ENCODE data around the gene PABPN1L. TPM values are rescaled to one million over a fixed set of nuclear protein-coding genes. Genes with fewer than 3 reads are reported as not detected.

The PABPN1L gene
- total and polyA plus RNA-seq, 2 of the 8 experiments (the other 6 are each of a cell fraction or from before 2014, with no cell fraction given), result not detected

GRCh38 chr16:88885693-88886280 is 19.3 kb upstream of the PABPN1L start:
- no peak overlapping the region for H3K4me3 ChIP-seq (ENCODE audit: extremely low read depth in 1 of 4, insufficient read depth in 2 of 4, low read depth in 3 of 4, low read length in 4 of 4)
- H3K56ac ChIP-seq (replicated peaks; ENCODE audit: insufficient read length, low read depth, low read length), result no peak overlapping the region
- no peaks in the 10 kb centered on the region; the same call in 1 of the 2 replicates for H3K79me1 ChIP-seq (ENCODE audit: low read depth, low read length)
- no peak overlapping the region for H2BK5ac ChIP-seq (ENCODE audit: low read depth, low read length)
- FAIRE-seq, result no peak
- no peak overlapping the region for H3K14ac ChIP-seq (ENCODE audit: insufficient read length)
- no peaks in the 10 kb centered on the region for H3K36me3 ChIP-seq (ENCODE audit: control insufficient read depth in 2 of 4, insufficient read depth in 4 of 4, low read length in 3 of 4)
- H3K18ac ChIP-seq (ENCODE audit: extremely low read depth, low read length), result no peak overlapping the region
- no peak overlapping the region for H3K4me2 ChIP-seq (ENCODE audit: insufficient read depth in 1 of 2, low read depth in 2 of 2, low read length in 2 of 2)
- H2BK120ac ChIP-seq (replicated peaks; ENCODE audit: low read depth, low read length), result no peak overlapping the region
- no peak overlapping the region for H4K5ac ChIP-seq (ENCODE audit: insufficient read length, low read depth, low read length)
- H3K27me3 ChIP-seq (replicated peaks in 1 of 4; ENCODE audit: control insufficient read depth in 3 of 4, extremely low read depth in 1 of 4, insufficient read depth in 3 of 4, low read length in 3 of 4), result peaks cover 0 to 5% (median 2%) of the 10 kb centered on the region in 4 experiments; a peak in 2 of 7 replicates
- TF ChIP-seq ATF3 (IDR thresholded peaks at IDR 0.05; ENCODE audit: insufficient read depth, low read depth, low read length) (no peak), CEBPB (IDR thresholded peaks at IDR 0.05; ENCODE audit: low read depth, low read length) (no peak), CBX5 (IDR thresholded peaks at IDR 0.05; ENCODE audit: low read depth, low read length) (no peak), RXRA (IDR thresholded peaks at IDR 0.05; ENCODE audit: insufficient read depth, low read depth, low read length) (no peak)
- no peak overlapping the region for H2BK12ac ChIP-seq (ENCODE audit: low read depth, low read length)
- H3K9ac ChIP-seq (replicated peaks in 1 of 4; ENCODE audit: extremely low read depth in 1 of 4, low read depth in 3 of 4, low read length in 3 of 4), result no peak overlapping the region
- H3K4me1 ChIP-seq (replicated peaks in 1 of 4; ENCODE audit: control insufficient read depth in 3 of 4, insufficient read depth in 4 of 4, low read length in 3 of 4), result peaks cover 0 to 8% (median 3%) of the 10 kb centered on the region in 4 experiments; a peak in 4 of 7 replicates
- H2BK15ac ChIP-seq (ENCODE audit: low read length), result no peak overlapping the region
- H3K9me3 ChIP-seq (ENCODE audit: insufficient read depth in 2 of 2, low read depth in 1 of 2, low read length in 1 of 2), result no peaks in the 10 kb centered on the region
- no peaks in the 10 kb centered on the region for H3K79me2 ChIP-seq (ENCODE audit: control insufficient read depth in 1 of 2, insufficient read depth in 2 of 2, low read length in 2 of 2)
- CTCF ChIA-PET (ENCODE audit: partially characterized antibody), result interaction anchor here (1.2 to 2.1 kb wide), 2 partner anchors 28 to 148 kb away, joined by 4 to 8 read pairs; partner anchors contain the start of genes GALNS and TRAPPC2L
- DNase-seq (ENCODE audit: low read depth in 1 of 2, low spot score in 2 of 2), result no peak
- no peak overlapping the region for H3K4ac ChIP-seq (replicated peaks; ENCODE audit: insufficient read length, low read depth, low read length)
- 90% methylated on average over 28 of the region's 28 CpGs; no CpG with 5 or more reads in 1 of the 2 experiments for WGBS, 2 experiments (ENCODE audit: extremely low coverage in 1 of 2, insufficient coverage in 1 of 2, insufficient read length in 1 of 2, insufficient replicate concordance in 2 of 2, low coverage in 1 of 2, low lambda C conversion rate in 2 of 2, missing lambda C conversion rate in 1 of 2)
- H2AK5ac ChIP-seq (ENCODE audit: low read depth, low read length), result no peak overlapping the region
- POLR2A ChIA-PET (ENCODE audit: partially characterized antibody), result interaction anchor here (0.9 kb wide), 1 partner anchor 76 kb away, joined by 5 read pairs; no protein-coding TSS in a partner anchor
- peak overlapping the region; percentile 35; the same call in 1 of the 2 replicates for H4K8ac ChIP-seq (ENCODE audit: extremely low read depth, insufficient read depth, low read length)
- no peak overlapping the region for H2BK20ac ChIP-seq (ENCODE audit: low read length)
- no peak overlapping the region for H3K23ac ChIP-seq (ENCODE audit: insufficient read length)
- H3K23me2 ChIP-seq (ENCODE audit: low read depth, low read length), result no peaks in the 10 kb centered on the region; the same call in 1 of the 2 replicates
- H3K27ac ChIP-seq (ENCODE audit: low read depth, low read length), result no peak overlapping the region
- H2AFZ ChIP-seq (ENCODE audit: low read length), result no peak overlapping the region
- no peak overlapping the region for H4K91ac ChIP-seq (replicated peaks; ENCODE audit: insufficient read length, low read length)
- peaks cover 0 to 4% of the 10 kb centered on the region in 2 experiments for H4K20me1 ChIP-seq (replicated peaks in 1 of 2; ENCODE audit: control insufficient read depth in 1 of 2, insufficient read depth in 2 of 2, low read length in 2 of 2)

All from H1 (cell line).